D721Med (cell line): Measurements from ENCODE around the gene SNTG2.

ENCODE experiments used
- DNase-seq: peaks from one replicate; pipeline ENCODE4 v3.0.0; 2011; ENCODE audit warnings: low spot score; ENCODE audit not compliant: insufficient read length
- FAIRE-seq: peaks from 2 replicates; lab custom pipeline; 2011; peaks lifted over from hg19 to GRCh38; lab: Jason Lieb, UNC
- TF ChIP-seq, protein P1 (sequence below): IDR thresholded peaks from 2 replicates; pipeline ENCODE4 v1.5.1; 2012; ENCODE audit warnings: mild to moderate bottlenecking, control low read depth; ENCODE audit not compliant: insufficient read depth; ENCODE audit errors: missing control alignments

SNTG2 gene

DNA sequence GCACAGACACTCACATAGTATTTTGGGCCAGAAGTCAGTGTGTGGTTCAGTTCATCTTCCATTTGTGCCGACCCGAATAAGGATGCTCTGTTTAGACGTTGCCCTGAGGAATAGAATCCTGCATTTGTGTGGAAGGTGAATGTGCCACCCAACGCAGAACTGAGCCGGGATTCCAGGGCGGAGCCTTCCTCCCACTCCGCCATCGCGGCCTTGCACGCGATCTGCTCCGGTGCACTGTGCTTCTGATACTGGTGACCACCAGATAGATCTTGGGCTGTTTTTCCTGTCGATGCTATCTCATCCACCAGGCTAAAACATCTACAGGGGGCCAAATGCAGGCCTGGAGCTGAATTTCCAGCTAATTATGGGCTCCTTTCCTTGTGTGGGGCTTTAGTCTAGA lies 29.6 kb upstream of the SNTG2 start:
- no peak for DNase-seq
- TF ChIP-seq, protein P1, sequence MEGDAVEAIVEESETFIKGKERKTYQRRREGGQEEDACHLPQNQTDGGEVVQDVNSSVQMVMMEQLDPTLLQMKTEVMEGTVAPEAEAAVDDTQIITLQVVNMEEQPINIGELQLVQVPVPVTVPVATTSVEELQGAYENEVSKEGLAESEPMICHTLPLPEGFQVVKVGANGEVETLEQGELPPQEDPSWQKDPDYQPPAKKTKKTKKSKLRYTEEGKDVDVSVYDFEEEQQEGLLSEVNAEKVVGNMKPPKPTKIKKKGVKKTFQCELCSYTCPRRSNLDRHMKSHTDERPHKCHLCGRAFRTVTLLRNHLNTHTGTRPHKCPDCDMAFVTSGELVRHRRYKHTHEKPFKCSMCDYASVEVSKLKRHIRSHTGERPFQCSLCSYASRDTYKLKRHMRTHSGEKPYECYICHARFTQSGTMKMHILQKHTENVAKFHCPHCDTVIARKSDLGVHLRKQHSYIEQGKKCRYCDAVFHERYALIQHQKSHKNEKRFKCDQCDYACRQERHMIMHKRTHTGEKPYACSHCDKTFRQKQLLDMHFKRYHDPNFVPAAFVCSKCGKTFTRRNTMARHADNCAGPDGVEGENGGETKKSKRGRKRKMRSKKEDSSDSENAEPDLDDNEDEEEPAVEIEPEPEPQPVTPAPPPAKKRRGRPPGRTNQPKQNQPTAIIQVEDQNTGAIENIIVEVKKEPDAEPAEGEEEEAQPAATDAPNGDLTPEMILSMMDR, result no peak
- no peak for FAIRE-seq

DNA sequence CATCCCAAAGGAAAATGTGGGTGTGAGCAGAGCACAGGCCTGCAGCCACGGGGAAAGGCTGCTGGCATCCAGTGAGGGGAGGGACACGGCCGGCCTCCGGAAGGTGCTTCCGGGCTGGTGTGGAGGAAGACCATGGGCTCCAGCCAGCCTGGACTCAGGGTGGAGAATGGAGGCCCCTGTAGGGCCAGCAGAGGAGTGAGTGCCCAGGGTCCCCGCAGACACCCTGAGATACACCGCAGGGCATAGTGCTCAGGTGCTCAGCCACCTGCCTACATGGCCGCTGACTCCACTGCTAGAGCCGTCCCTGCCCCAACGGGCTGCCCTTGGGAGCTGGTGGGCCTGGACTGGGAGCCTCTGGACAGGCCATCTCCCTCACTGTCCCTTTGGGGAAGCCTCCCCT lies 28.5 kb upstream of the SNTG2 start:
- no peak for DNase-seq
- TF ChIP-seq, protein P1, result no peak
- no peak for FAIRE-seq

DNA sequence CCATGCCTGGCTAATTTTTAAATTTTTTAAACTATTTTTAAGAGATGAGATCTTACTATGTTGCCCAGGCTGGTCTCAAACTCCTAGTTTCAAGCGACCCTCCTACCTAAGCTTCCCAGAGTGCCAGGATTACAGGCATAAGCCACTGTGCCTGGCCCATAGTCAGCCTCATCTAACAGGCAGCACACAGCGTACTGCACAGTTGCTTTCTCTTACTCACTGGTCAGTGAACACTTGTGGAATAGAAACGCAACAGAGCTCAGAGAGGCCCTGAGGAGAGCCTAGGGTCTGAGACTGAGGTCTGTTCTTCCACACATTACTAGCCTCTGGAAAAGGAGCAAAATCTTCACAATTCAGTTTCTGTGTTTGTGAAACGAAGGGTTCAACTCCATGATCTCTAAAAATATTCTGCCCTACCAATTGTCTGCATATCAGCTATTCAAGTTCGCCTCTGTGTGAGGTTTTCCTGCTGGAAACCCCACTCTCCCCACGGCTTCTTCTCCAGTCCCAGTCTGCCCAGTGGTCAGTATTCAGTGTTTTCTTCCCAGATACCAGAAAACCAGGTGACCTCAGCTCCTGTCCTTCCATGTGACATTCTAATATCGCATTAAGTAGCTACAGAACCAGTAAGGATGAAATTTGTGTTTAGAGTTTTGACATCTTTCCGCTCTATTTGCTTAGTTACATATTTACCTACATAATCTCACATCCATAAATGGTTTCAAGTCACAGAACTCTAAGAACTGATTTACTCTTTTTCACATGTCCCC lies 26.6 kb upstream of the SNTG2 start:
- FAIRE-seq, result no peak
- TF ChIP-seq, protein P1, result no peak
- no peak for DNase-seq

DNA sequence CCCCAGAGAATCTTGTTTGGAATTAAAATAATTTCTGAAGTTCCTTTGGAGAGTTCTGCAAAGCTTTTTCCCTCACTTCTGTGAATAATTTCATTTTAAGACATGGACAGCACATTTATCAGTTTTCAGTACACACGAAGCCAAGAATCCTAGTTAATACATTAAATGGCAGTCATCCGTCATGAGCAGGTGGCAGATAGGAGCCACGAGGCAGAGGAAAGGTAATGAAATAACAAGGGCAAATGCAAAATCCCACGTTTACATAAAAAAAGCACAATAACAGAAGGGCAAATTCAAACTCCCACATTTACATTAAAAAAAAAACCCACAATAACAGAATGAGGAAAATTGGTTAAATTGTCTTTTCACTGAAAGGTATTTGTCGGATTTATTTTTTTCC lies 25.9 kb upstream of the SNTG2 start:
- TF ChIP-seq, protein P1, result no peak
- FAIRE-seq, result no peak
- DNase-seq, result no peak

DNA sequence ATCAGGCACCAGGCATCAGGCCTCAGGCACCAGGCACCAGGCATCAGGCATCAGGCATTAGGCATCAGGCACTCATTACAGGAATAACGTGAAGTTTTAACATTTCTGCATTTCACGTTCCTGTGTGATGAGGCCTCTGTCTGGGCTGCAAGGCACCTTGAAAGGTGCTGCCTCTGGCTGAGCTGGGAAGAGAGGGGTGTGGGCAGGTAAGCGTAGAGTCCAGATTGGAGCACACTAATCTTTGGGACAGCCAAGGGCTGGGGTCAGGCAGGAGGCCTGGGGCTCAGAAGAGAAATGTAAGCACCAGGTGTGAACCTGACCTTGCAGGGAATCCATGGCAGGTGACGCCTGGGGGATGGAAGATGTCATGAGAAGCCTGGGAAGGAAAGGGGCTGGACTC lies 25.3 kb upstream of the SNTG2 start:
- DNase-seq (no peak), FAIRE-seq (no peak)
- TF ChIP-seq, protein P1, result no peak

DNA sequence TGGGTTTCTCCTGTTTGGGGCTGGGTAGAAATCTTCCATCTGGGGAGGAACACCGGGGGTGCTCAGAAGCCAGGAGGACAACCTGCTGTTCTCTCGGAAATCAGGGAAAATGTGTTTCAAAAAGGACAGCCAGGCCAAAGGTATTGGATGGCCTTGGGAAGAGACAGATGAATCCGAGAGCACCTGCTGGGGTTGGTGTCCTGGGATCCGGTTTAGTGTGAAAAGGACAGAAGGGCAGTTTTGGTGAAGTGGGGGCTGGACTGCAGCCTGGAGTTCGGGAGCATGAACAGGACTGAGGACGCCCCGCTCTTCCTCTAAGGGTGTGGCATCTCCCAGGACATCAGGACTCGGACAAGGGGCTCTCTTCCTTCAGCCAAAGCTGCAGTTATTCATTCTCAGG lies 24.9 kb upstream of the SNTG2 start:
- FAIRE-seq, result no peak
- TF ChIP-seq, protein P1, result no peak
- DNase-seq, result no peak

DNA sequence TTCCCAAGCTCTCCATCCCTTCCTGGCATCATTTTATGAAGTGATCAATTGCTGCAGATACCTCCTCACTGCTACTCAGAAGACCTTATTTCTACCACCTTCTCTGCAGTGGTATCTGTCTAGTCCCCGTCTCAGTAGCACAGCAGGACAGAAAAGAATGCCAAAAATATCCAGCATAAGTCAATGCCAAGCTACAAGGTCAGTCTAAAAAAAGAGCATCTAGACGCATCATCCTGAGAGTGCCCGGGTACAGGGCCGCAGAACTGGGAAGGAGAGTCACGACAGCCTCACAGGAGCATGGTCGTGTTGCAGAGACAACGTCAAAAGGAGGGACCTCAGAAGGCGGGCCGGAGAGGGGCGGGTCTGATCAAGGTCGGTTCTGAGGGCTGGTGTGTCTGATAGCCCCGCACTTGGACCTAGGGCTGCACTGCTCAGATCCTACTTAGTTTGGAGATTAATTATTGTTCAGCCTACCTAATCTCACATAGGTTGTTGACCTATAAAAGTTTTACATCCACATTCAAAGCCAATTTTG lies 24.3 kb upstream of the SNTG2 start:
- DNase-seq, result no peak

More for the DNA sequence above, 24.3 kb upstream of the SNTG2 start:
- TF ChIP-seq, protein P1, result no peak
- no peak for FAIRE-seq
